ENCODE results near the gene FAM118A.
A peak's percentile ranks its signal among the peaks of the same experiment; 100 is the strongest.
"Not testable (repeated sequence)": the region's sequence is repeated elsewhere in the genome, so short reads cannot be mapped to it uniquely, and the experiment has no call there.

FAM118A gene

DNA sequence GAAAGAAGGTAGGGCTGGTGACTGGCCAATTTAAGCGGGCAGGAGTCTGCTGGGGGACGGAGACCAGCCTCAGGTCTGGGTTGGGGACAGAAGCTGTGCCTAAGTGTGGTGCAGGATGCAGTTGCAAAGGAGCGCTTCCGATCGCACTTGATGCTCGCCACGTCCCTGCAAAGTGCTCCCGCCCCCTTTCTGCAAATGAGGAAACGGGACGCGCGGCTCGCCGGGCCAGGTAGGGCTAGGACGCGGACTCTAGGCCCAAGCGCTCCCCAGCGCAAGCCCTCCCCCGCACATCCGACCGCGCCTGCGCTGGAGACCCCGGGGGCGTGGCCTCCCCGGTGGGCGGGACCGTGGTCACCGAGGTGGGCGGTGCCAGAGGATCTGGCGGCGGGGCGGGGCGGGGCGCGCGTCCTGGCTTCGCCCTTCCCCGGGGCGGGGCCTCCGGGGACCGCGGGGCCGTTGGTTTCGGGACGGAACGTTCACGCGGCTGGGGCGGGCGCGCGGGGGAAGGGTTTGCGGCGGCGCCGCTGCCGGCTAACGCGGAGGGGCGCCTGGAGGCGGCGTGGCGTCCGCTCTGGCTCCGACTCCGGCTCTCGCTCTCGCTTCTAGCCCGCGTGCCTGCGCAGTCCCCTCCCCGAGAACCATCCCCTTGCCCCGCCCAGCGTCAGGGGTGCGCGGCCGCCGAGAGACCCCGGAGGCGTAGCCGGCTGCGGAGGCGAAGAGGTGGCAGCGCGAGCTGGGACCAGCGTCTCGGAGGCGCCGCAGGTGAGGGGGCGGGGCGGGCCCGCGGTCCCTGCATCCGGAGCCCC is at the start of gene FAM118A:
Gene FAM118A, plus strand, starts transcription at position 513 of the 806 bp plus-strand sequence. CDS start 12,446 bp downstream, outside the sequence.
- peak; percentile 89 for DNase-seq (ENCODE audit: low read depth, low spot score)

DNA sequence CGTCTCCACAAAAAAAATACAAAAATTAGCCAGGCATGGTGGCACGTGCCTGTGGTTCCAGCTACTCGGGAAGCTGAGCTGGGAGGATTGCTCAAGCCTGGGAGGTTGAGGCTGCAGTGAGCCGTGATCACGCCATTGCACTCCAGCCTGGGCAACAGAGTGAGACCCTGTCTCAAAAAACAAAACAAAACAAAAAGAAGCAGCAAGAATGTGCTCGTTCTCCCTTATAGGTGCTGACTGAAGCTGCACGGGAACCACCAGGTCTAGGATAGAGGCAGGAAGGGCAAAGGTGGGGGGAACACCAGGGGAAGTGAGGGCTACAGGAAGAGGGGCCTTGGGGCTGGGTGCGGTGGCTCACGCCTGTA is 49.4 kb upstream of the FAM118A start:
- not testable (repeated sequence) for DNase-seq (ENCODE audit: low read depth, low spot score)

DNA sequence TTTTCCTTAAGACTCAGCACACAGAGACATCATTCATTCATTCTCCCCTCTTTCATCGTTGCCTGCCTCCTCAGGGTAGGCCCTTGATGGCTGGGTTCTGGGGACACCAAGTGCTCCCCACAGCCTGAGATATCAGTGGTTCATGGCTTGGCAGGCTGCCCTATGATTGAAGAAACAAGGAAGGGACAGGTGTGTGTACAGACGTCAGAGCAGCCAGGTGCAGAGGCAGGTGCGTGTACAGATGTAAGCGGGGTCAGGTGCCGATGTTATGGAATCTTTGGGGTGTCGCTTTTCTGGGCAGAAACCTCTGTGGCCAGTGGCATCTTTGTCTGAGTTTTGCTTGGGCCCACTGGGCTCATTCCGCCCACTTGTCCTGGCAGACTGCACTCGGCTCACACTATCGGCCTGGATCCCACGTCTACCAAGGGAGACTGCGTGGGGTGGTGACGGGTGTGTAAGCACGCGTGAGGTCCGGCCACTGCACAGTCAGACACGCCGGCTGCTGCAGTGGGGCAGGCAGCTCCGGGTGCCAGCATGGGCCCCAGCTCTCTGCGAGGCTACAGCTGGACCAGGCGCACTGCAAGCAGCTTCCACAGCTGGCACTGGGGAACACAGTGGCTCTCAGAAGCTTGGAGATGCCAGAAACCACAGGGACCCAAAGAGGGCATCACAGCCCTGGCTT is 48.2 kb upstream of the FAM118A start:
- DNase-seq (ENCODE audit: low read depth, low spot score): no peak

DNA sequence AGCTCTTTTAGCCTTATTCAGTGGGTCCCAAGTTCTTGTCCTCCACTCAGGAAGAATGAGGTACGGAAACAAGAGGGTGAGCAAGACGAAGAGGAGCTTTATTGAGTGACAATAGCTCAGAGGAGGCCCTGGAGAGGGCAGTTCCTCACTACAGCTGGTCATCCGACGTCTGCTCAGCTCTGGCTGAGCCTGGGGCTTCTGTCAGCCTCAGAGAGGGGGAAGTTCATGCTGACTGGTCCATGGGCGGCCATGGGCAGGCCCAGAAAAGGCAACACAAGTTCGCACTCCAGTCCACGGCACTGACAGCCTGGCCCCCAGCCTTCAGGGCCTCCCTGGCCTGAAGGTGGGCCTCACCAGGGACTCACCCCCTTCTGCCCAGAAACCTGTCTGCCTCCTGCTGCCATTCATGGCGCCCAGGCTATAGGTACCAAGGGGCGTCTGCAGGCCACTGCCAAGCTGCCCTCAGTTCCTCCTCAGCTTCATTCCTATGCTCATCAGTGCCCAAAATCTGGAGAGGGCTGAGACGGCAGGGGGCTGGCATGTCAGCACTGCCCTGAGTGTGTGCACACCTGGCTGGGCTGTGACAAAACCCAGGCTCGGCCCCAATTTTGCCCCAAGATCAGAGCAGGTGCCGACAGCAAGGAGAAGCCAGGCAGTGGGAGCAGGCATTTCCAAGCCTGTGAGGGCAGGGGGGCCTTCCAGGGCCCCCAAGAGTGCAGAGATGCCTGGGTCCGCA is 47.4 kb upstream of the FAM118A start:
- no peak for DNase-seq (ENCODE audit: low read depth, low spot score)

DNA sequence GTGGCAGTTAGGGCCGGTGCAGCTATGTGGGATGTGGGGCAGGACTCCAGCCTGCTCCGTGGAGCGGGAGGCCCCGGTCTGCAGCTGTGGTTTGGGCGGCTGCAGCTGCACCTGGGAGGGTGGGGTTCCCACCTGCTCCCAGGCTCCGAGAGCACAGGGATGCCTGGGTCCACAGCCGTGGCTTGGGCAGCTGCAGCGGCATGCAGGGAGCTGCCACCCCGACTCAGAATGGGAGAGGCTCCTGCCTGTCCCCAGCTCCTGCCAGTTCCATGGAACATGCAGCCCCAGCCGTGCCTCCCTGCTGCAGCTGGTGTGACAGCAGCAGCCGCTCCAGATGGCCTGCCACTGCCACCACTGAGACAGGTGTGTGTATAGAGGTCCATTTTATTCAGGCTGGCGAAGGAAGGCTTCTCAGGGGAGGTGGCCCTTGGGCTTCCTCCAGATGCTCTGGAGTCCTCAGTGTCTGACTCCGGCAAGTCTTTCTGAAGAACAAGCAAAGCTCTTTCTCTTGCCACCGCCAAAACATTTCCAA is 46.7 kb upstream of the FAM118A start:
- DNase-seq (ENCODE audit: low read depth, low spot score): no peak

DNA sequence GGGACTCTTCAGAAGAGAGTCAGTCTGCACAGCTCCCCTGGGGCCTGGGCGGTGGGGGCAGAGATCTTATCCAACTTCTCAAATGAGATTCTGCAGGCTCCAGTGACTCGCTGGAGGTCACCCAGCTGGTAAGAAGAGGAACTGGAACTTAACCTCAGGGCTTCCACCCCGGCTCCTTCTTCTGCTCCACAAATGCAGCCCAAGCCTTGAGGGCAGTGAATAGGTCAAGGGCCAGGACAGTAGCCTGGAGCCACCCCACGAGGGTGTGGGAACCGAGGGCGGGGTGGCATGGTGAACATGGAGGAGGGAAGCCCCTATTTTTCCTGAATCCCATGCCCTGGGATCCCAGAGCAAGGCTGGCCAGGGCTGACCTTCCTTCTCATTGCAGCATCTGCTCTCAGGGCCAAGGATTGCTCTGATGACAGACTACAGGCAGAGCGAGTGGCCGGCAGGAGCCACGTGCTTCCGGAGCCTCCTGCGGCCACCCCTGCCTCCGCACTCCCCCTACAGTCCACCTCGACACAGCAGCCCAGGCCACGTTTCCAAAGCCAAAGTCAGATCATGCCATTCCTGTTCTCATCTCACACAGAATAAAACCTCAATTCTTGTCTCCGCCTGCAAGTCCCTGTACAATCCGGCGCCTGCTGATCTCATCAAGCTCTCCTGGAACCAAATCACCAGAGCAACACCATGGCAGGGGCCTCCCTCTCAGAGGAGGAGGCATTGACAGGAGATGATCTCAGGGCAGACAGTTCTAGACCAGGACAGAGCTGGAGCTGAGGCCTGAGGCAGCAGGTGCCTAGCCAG is 46.1 kb upstream of the FAM118A start:
- DNase-seq (ENCODE audit: low read depth, low spot score): no peak

DNA sequence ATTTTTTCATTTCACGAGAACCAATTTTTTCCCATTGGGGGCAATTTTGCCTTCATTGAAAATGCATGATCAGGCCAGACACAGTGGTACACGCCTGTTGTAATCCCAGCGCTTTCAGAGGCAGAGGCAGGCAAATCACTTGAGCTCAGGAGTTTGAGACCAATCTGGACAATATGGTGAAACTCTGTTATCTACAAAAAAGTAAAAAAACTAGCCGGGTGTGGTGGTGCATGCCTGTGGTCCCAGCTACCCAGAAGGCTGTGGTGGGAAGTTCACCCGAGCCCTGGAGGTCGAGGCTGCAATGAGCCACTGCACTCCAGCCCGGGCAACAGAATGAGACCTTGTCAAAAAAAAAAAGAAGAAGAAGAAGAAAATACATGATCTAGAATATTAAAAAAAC is 44.2 kb upstream of the FAM118A start:
- DNase-seq (ENCODE audit: low read depth, low spot score): no peak

DNA sequence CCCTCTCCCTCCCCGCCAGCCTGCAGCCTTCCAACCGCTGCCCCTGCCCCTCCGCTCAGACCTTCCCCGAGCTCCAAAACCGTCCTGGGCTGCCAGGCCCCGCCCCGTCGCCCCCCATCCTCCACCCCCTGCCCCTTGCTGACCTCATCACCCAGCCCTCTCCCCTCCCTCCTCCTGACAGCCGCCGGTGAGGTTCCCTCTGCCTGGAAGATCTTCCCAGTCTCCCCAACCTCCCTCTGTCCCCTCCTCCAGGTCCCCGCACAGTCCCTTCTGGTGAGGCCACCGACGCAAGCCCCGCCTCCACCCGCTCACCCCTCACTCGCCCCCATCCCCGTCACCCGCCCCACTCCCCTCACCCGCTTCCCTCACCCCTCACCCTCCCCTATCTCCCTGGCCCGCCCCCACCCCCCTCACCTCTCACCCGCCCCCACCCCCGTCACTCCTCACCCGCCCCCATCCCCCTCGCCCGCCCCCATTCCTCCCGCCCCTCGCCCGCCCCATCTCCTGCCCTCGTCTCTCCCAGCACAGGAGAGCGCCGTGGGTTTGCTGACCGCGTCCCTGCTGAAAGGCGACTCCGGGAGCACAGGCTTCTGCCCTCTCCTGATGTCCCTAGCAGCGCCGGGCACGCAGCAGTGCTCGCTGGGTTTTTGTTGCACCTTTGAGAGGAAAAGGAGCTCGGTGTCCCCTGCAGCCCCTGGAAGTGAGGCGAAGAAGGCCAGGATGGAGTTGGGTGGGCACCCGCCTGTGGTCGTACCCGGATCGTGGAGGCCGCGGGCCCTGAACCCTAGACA is 41.4 kb upstream of the FAM118A start:
- no peak for DNase-seq (ENCODE audit: low read depth, low spot score)

DNA sequence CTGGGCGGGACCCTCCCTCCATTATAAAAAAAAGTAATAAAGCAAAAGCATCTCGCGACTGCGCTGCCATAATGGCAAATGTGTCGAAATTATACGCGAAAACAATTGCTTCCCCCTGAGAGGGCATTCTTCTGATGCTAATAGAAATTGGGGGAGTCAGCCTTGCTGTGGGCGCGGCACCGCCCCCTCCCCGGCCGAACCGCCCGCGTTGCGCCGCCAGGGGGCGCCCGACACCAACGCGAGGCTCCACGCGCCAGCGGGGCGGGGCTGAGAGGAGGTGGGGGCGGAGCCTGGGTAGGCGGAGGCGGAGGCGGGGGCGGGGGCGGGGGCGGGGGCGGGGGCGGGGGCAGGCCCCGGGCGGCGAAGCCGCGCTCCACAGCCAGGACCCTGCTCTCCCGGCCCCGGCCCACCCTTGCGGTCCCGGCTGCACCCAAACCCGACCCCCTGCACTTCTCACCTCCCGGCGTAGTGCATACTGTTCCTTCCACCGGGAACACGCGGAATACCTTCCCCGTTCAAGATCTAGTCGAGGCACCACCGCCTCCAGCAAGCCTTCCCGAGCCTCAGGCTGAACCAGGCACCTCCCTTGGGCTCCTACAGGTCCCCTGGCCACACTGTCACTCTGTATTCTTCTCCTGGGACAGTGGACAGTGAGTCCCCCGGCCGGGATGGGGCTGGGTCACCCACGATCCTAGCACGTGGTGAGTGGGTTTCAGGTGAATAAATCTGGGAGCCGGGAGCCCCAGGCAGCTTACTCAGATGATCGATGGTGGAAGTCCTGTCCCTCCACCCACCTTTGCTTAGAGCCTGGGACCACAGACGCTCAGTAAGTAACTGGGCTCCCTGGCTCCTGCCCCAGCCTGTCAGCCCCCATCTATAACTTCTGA is 40.5 kb upstream of the FAM118A start:
- peak; percentile 61 for DNase-seq (ENCODE audit: low read depth, low spot score)

DNA sequence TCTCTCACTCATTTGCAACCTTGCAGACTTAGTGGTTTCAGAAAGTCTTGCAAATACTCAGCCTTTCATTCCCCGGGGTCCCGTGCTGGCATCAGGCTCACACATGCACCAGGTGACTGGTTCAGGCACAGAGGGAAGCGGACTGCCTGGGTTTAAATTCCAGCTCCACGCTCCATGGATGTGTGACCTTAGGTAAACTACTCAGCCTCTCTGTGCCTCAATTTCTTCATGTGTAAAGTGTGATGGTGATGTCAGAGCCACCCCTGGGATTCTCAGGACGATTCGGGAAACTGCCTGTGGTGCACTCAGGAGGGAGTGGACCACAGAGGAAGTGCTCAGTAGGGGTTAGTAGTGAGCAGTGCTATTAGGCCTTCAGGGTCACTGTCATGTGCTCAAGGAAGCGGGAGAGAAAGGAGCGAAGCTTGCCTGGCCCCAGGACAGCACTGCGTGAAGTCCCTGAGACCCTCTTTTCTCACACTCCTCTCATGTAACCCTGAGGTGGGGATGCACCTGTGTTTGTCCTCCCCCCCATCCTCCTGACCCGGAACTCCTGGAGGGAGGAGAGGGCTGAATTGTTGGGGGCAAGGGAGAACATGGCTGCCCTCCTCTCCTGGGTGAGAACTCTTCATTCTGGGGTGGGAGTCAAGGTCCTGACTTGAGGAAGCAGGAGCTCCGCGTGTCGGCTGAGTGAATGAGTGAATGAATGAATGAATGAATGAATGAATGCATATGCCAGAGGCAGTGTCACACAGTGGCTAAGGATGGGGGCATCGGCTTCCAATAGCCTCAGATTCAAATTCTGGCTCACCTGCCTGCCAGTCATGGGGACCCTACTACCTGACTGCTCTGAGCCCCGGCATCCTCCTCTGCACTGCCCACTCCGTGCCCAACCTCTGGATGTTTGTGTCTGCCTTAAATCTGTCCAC is 39.4 kb upstream of the FAM118A start:
- no peak for DNase-seq (ENCODE audit: low read depth, low spot score)

DNA sequence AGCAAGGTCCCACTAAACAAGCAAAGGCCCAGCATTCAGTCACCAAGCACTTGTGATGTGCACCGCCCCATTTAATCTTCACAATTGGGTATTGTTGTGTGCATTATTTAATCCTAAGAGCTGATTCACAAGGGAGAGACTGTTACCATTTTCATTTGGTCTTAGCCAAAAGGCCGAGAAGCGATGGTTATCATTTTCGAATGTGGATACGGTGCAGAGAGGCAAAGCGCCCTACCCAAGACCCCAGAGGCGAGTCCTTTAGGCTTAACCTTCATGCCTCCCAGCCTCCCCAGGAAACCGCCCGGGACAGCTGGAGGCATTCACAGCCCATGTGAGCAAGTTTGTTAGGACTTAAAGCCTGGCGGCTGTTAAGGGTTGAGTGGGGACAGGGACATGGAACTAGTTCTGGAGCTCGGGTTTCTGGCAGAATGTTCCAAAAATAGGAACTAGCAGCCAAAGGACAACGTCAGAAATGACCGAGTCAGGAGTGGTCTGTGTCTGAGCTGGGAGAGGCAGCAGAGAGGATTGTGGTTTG is 38.0 kb upstream of the FAM118A start:
- no peak for DNase-seq (ENCODE audit: low read depth, low spot score)

DNA sequence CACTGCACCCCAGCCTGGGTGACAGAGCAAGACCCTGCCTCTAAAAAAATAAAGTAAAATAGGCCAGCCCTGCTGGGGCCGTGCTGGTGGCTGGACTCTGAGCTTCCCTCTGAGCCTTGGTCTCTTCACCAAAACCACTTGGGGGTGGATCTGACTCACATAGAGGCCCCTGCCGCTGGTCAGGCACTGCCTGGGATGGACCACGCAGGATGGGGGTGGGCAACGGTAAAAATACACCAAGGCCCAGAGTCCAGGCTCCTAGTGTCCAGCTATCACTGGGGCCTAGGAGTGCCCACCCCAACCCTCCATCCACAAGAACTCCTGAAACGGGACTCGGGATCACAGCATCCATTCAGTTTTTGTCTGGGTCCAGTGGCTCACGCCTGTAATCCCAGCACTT is 37.2 kb upstream of the FAM118A start:
- no peak for DNase-seq (ENCODE audit: low read depth, low spot score)

DNA sequence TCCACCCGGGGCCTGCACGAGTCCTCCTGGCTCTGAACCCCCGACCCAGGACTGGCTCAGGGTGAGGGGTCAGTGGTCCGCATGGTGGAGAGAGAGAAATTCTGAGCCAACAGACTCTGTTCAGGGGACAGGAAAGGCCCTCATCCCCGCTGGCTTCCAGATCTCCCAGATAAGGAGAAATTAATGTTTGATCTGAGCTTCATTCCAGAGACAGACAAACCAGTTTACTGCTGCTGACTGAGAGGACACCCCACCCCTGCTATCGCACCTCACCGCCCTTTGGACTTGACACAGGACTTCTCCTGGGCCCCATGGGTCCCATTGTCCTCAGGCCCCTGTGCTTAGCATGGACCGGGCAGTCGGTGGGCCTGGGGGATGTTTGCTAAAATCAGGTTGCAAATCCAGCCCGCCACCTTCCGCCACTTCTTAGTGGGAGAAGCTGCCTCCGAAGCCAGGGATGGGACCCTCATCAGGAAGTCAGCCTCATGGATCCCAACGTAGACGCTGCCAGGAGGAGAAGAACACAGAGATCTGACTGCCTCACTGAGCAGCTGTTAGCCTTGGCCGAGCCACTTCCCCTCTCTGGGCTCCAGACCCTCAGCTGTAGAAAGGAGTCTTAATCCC is 36.2 kb upstream of the FAM118A start:
- no peak for DNase-seq (ENCODE audit: low read depth, low spot score)

DNA sequence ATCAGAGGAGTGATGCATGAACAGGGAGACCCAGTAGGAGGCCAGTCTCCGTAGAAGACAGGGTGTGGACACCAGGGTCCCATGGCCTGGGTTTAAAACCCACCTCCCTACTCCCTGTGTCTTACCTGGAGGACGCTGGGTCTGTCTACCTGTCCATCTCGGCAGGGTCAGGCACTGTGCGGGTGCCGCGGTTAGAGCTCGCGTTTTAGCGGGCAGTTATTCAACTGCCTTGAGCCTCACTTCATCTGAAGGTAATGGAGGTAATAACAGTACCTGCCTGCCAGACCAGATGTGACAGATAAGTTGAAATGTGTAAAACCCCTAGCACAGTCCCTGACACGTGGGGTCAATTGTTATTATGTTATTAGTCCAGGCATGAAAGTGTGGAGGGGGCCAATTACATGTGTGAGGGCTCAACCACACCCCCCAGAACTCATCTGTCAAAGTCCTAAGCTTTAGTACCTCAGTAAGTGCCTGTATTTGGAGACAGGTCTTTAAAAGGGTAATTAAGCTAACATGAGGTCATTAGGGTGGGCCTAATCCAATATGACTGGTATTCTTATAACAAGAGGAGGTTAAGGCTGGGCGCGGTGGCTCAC is 33.1 kb upstream of the FAM118A start:
- no peak for DNase-seq (ENCODE audit: low read depth, low spot score)

DNA sequence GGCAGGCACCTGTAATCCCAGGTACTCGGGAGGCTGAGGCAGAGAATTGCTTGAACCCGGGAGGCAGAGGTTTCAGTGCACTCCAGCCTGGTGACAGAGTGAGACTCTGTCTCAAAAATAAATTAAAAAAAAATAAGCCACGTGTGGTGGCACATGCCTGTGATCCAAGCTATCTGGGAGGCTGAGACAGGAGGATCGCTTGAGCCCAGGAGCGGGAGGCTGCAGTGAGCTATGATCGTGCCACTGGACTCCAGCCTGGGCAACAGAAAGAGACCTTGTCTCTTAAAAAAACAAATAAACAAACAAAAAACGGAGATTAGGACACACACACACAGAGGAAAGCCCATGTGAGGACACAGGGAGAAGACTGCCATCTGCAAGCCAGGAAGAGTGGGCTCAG is 32.0 kb upstream of the FAM118A start:
- DNase-seq (ENCODE audit: low read depth, low spot score): not testable (repeated sequence)

DNA sequence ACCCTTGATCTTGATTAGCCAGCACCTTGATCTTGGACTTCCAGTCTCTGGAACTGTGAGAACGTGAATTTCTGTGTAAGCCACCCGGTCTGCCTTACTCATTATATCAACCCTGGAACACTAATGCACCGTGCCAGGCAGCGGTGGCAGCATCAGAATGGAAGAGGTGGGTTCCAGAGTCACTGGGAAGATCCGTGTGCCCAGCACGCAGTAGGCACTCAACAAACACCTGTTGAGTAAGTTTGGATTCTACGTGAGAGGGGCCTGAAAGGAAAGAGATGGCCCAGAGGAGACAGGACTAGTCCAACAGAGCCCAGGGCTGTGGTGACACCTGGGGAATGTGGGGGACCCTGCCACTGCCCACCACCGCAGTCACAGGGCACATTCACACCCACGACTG is 31.6 kb upstream of the FAM118A start:
- DNase-seq (ENCODE audit: low read depth, low spot score): no peak

DNA sequence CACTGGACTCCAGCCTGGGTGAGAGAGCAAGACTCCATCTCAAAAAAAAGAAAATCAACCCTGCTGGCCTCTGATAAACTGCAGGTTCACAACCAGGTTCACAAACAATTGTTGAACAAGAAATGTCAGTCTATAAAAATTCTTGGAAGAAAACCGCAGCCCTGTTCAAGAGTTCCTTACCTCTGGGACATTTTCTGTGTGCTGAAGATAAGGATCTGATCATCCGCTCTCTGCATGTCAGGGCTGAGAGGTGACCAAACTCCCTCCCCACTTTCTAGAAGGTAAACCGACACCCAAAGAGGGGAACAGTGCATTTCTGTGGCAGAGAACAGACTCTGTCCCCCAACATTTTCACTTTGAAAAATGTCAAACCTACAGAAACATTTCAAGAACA is 29.1 kb upstream of the FAM118A start:
- DNase-seq (ENCODE audit: low read depth, low spot score): no peak
